GM12874 (cell line): ENCODE results near the gene LIPC.

ENCODE experiments used
- CTCF ChIP-seq: IDR thresholded peaks from 2 replicates; pipeline ENCODE4 v1.5.1; 2011; ENCODE audit warnings: low read depth, mild to moderate bottlenecking, control low read depth, low read length, moderate library complexity; ENCODE audit not compliant: insufficient read depth

LIPC gene

DNA sequence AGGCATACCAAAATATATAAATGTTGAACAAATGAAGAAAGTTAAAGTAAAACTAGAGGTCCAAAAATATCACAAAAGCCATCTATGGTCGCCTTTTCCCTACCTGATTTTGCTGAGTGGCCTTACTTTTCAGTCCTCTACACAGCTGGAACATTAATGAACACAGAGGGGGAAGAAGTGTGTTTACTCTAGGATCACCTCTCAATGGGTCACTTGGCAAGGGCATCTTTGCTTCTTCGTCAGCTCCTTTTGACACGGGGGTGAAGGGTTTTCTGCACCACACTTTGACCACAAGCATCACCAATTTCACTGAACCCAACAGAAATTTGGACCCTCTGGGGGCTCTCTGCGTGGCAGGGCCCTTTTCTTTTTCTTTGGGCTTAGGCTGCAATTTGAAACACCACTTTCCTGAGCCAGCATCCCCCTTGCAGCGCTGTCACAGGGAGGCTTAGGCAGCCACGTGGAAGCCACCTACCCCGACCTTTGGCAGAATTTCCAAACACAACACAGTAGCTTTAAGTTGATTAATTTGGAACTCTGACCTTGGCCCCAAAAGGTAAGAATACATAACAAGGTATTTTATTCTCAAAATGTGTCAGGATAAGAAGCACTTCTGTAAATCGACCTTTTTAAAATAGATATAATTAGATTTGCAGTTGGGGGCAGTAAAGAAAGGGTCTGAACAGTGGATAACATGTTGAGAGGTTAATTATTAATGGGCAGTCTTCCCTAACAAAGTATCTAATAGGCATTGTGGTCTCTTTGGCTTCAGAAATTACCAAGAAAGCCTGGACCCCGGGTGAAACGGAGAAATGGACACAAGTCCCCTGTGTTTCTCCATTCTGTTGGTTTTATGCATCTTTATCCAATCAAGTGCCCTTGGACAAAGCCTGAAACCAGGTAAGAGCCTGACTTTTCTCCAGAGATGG lies at the start of gene LIPC:
Gene LIPC, plus strand, starts transcription at position 771 of the 929 bp plus-strand sequence. Its CDS starts 42 bp downstream, at position 813.
- no peak for TF ChIP-seq CTCF

DNA sequence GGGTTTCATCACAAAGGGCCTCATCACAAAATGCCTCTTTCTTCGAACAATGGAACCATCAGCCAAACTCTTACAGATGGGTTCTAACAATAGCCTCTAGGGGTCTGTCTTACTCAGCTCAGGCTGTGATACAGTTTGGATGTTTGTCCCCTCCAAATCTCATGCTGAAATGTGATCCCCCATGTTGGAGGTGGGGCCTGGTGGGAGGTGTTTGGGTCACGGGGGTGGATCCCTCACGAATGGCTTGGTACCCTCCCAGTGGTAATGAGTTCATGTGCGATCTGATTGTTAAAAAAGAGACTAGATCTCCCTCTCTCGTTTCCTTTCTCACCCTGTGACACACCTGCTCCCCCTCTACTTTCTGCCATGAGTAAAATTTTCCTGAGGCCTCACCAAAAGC lies 47.9 kb upstream of the LIPC start:
- no peak for TF ChIP-seq CTCF

GRCh38 chr15:58384667-58385066 lies 47.1 kb upstream of the LIPC start:
- no peak for TF ChIP-seq CTCF

DNA sequence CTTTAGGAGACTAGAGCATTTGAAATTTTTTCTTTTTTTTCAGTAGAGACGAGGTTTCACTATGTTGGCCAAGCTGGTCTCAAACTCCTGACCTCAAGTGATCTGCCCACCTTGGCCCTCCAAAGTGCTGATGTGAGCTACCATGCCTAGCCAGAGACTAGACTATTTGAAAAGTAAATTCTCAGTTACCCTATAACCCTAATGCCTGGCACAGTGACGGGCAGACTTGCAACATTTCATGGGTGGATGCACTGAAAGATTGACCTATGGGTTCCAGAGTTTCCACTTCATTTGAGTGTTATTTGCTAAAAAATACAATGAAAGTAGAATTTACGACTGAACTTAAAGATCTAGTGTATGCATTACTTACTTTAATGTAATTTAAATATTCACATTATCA lies 45.7 kb upstream of the LIPC start:
- TF ChIP-seq CTCF, result no peak

DNA sequence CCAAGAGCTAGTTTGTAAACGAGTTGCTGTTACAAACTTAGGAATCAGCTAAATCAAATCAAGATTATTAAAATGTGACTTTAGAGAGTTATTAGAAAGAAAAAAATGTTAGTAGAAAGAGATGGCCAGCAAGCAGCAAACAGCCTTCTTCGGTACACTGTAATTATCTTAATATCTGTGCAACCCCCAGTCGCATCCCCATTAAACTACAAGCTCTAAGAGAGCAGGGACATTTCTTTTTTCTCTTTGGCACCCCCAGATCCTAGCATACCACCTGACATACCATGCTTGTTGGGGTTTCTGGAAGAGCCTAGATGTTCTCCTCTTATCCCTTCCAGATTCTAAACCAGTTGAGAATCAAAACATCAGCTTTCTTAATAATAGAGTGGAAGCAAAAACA lies 45.1 kb upstream of the LIPC start:
- TF ChIP-seq CTCF, result no peak

DNA sequence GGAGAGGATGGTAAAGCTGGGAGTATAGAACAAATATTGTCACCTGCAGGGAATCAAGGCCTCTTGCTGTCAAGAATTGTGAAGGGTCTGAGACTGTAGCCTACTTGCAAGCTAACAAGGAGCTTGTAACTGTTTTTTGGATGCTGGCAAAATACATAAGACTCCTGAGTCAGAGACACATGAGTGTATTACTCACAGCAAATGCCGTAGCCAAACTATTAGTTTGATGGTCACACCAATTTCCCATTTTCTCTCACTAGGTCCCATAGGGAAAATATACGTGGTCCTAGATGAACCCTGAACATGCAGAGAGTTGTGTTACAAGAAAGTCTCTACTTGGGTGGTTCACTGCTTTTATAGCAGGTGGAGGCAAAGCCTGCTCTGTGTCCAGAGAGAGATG lies 44.7 kb upstream of the LIPC start:
- no peak for TF ChIP-seq CTCF

- TF ChIP-seq CTCF, result no peak
Measured at GRCh38 chr15:58388211-58388610, 43.6 kb upstream of the LIPC start.
